ENCODE measurements around the gene RNF225. TPM values are rescaled to one million over a fixed set of nuclear protein-coding genes. Genes with fewer than 3 reads are reported as not detected.

Gene RNF225
- total and polyA plus RNA-seq, 2 of the 13 experiments (the other 11 are each of a cell fraction or from before 2014, with no cell fraction given) = not detected

DNA sequence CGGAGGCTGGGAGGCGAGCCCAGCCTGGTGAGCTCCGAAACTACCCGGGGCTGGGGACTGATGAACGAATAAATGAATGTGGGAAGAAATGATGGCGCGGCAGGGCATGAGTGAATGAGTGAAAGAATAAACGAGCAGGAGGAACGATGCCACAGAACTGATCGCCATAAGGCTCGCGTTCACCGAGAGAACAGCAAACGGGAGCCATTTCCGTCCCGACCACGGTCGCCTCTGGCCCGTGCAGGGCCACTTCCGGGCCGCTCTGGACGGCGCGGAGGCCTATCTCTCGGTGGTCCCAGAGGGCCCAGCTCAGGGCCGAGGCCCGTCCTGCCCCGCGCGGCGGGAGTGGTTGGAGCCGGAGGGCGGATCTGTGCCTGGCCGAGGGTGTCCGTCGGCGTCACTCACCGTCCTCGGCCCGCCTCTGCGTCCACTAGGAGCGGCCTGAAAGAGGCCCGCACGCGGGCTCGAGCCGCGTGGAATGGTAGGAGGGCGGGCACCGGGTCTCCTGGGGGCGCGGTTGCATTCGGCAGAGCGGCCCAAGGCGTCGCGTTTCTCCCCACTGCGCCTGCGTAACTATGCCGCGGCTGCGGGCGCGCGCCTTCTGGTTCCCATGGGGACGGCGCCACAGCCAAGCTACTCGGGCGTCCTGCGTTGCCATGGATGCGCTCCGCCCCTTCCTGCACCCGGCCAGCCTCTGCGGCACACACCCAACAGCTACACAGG lies 33.0 kb upstream of the RNF225 start, which contains the start of gene ZNF497 (continued):
- TF ChIP-seq MAZ (IDR thresholded peaks at IDR 0.05; ENCODE audit: borderline replicate concordance, low read depth, low read length) (no peak; the same call in 1 of the 2 replicates), MAZ (CRISPR knock-in tag; IDR thresholded peaks at IDR 0.05; ENCODE audit: low read depth) (no peak; the same call in 1 of the 2 replicates), ZNF264 (CRISPR knock-in tag; IDR thresholded peaks at IDR 0.05) (peak; percentile 74; the same call in 1 of the 2 replicates), NFIB (CRISPR knock-in tag; IDR thresholded peaks at IDR 0.05; ENCODE audit: borderline replicate concordance) (no peak), YEATS4 (CRISPR knock-in tag; IDR thresholded peaks at IDR 0.05; ENCODE audit: borderline replicate concordance) (peak; percentile 96), REXO4 (CRISPR knock-in tag; IDR thresholded peaks at IDR 0.05; ENCODE audit: borderline replicate concordance) (no peak), ZFP37 (CRISPR knock-in tag; IDR thresholded peaks at IDR 0.05; ENCODE audit: borderline replicate concordance) (no peak; the same call in 1 of the 2 replicates), ZNF549 (CRISPR knock-in tag; IDR thresholded peaks at IDR 0.05) (peak; percentile 45; the same call in 1 of the 2 replicates), ZNF101 (CRISPR knock-in tag; IDR thresholded peaks at IDR 0.05; ENCODE audit: borderline replicate concordance, low read depth) (no peak), ZNF879 (CRISPR knock-in tag; IDR thresholded peaks at IDR 0.05) (peak; percentile 62; the same call in 1 of the 2 replicates), POLR2AphosphoS5 (IDR thresholded peaks at IDR 0.05; ENCODE audit: low read depth, low read length) (peak; percentile 79), HDAC2 (CRISPR knock-in tag; IDR thresholded peaks at IDR 0.05) (peak; percentile 82), MBNL3 (CRISPR knock-in tag; conservative IDR thresholded peaks at IDR 0.05) (no peak), U2AF2 (IDR thresholded peaks at IDR 0.05; ENCODE audit: low read depth, low read length) (peak; percentile 99), ZNF572 (CRISPR knock-in tag; IDR thresholded peaks at IDR 0.05) (no peak), ZNF441 (CRISPR knock-in tag; IDR thresholded peaks at IDR 0.05; ENCODE audit: borderline replicate concordance) (peak; percentile 67; the same call in 1 of the 2 replicates), HNF4A (CRISPR knock-in tag; IDR thresholded peaks at IDR 0.05) (no peak; the same call in 1 of the 2 replicates), ZNF761 (CRISPR knock-in tag; conservative IDR thresholded peaks at IDR 0.05) (0 out of 2 replicates have a peak, but pooled peaks have one; percentile 38), THYN1 (CRISPR knock-in tag; IDR thresholded peaks at IDR 0.05; ENCODE audit: borderline replicate concordance, low read depth) (no peak), NRL (CRISPR knock-in tag; IDR thresholded peaks at IDR 0.05; ENCODE audit: borderline replicate concordance) (peak; percentile 39; the same call in 1 of the 2 replicates), ZNF143 (CRISPR knock-in tag; IDR thresholded peaks at IDR 0.05) (peak; percentile 83), BRCA1 (CRISPR knock-in tag; IDR thresholded peaks at IDR 0.05) (no peak; the same call in 1 of the 2 replicates), SALL1 (CRISPR knock-in tag; IDR thresholded peaks at IDR 0.05) (peak; percentile 56; the same call in 1 of the 2 replicates)
- TF ChIP-seq, protein P1, sequence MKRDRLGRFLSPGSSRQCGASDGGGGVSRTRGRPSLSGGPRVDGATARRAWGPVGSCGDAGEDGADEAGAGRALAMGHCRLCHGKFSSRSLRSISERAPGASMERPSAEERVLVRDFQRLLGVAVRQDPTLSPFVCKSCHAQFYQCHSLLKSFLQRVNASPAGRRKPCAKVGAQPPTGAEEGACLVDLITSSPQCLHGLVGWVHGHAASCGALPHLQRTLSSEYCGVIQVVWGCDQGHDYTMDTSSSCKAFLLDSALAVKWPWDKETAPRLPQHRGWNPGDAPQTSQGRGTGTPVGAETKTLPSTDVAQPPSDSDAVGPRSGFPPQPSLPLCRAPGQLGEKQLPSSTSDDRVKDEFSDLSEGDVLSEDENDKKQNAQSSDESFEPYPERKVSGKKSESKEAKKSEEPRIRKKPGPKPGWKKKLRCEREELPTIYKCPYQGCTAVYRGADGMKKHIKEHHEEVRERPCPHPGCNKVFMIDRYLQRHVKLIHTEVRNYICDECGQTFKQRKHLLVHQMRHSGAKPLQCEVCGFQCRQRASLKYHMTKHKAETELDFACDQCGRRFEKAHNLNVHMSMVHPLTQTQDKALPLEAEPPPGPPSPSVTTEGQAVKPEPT (CRISPR knock-in tag; IDR thresholded peaks at IDR 0.05; ENCODE audit: low read depth) = peak; percentile 28; the same call in 1 of the 2 replicates
- TF ChIP-seq, protein P2, sequence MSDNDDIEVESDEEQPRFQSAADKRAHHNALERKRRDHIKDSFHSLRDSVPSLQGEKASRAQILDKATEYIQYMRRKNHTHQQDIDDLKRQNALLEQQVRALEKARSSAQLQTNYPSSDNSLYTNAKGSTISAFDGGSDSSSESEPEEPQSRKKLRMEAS (IDR thresholded peaks at IDR 0.05) = peak; percentile 77
- TF ChIP-seq, protein P3, sequence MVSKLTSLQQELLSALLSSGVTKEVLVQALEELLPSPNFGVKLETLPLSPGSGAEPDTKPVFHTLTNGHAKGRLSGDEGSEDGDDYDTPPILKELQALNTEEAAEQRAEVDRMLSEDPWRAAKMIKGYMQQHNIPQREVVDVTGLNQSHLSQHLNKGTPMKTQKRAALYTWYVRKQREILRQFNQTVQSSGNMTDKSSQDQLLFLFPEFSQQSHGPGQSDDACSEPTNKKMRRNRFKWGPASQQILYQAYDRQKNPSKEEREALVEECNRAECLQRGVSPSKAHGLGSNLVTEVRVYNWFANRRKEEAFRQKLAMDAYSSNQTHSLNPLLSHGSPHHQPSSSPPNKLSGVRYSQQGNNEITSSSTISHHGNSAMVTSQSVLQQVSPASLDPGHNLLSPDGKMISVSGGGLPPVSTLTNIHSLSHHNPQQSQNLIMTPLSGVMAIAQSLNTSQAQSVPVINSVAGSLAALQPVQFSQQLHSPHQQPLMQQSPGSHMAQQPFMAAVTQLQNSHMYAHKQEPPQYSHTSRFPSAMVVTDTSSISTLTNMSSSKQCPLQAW (CRISPR knock-in tag; IDR thresholded peaks at IDR 0.05) = peak; percentile 37; the same call in 1 of the 2 replicates
